Measurements from ENCODE around the gene LHX3.

LHX3 gene

DNA sequence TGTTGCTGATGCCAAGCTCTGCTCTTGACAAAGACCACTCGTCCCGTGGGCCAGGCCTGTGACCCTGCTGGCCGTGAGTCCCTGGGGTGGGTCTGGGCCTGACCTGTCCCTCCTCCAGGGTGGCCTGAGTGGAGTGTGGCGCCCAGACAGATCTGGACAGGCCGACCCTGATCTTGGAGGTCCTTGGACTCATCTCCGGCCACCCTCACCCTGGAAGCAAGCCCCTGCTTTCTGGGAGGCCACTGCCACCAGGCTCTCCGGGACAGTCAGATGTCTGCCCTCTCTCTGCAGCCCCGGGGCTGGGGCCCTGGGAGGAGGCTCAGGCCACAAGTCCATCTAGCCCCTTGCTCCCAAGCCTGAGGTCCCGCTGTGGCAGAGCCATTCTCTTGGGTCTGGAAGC, 55.1 kb downstream of the LHX3 start:
- Histone ChIP-seq H2AFZ (ENCODE audit: low read length) (no peak overlapping the region), H3K4me1 (ENCODE audit: low read length) (no peaks in the 10 kb centered on the region)
- DNase-seq, result no peak

GRCh38 chr9:136149337-136149736, 55.6 kb downstream of the LHX3 start:
- Histone ChIP-seq H4K20me1 (ENCODE audit: insufficient read depth, low read length) (no peaks in the 10 kb centered on the region), H3K9me3 (replicated peaks; ENCODE audit: insufficient read depth, low read length) (no peaks in the 10 kb centered on the region), H3K4me2 (ENCODE audit: low read depth, low read length) (no peak overlapping the region), H3K4me3 (ENCODE audit: low read length) (no peak overlapping the region), H3F3A (ENCODE audit: insufficient read depth, low read length) (no peaks in the 10 kb centered on the region), H3K27ac (ENCODE audit: low read length) (no peak overlapping the region), H3K27me3 (replicated peaks; ENCODE audit: insufficient read depth, low read length) (peaks cover 93% of the 10 kb centered on the region), H2AFZ (ENCODE audit: low read length) (no peak overlapping the region), H3K9me2 (replicated peaks; ENCODE audit: insufficient read depth, low read length) (no peaks in the 10 kb centered on the region), H3K4me1 (ENCODE audit: low read length) (no peaks in the 10 kb centered on the region), H3K9ac (ENCODE audit: low read length) (no peak overlapping the region), H3K36me3 (replicated peaks; ENCODE audit: insufficient read depth, low read length) (no peaks in the 10 kb centered on the region), H3K79me2 (ENCODE audit: low read length) (no peaks in the 10 kb centered on the region)
- TF ChIP-seq EZH2phosphoT487 (IDR thresholded peaks at IDR 0.05; ENCODE audit: low read length), result no peak
- TF ChIP-seq, protein P1, sequence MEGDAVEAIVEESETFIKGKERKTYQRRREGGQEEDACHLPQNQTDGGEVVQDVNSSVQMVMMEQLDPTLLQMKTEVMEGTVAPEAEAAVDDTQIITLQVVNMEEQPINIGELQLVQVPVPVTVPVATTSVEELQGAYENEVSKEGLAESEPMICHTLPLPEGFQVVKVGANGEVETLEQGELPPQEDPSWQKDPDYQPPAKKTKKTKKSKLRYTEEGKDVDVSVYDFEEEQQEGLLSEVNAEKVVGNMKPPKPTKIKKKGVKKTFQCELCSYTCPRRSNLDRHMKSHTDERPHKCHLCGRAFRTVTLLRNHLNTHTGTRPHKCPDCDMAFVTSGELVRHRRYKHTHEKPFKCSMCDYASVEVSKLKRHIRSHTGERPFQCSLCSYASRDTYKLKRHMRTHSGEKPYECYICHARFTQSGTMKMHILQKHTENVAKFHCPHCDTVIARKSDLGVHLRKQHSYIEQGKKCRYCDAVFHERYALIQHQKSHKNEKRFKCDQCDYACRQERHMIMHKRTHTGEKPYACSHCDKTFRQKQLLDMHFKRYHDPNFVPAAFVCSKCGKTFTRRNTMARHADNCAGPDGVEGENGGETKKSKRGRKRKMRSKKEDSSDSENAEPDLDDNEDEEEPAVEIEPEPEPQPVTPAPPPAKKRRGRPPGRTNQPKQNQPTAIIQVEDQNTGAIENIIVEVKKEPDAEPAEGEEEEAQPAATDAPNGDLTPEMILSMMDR (IDR thresholded peaks at IDR 0.05; ENCODE audit: low read length), result no peak
- no peak for TF ChIP-seq EZH2 (optimal IDR thresholded peaks at IDR 0.05; ENCODE audit: low read depth, low read length)
- DNase-seq, result no peak

More for the DNA sequence above, 55.1 kb downstream of the LHX3 start:
- Histone ChIP-seq H4K20me1 (ENCODE audit: insufficient read depth, low read length) (no peaks in the 10 kb centered on the region), H3K9me2 (replicated peaks; ENCODE audit: insufficient read depth, low read length) (no peaks in the 10 kb centered on the region), H3K79me2 (ENCODE audit: low read length) (no peaks in the 10 kb centered on the region), H3K4me3 (ENCODE audit: low read length) (no peak overlapping the region), H3K36me3 (replicated peaks; ENCODE audit: insufficient read depth, low read length) (no peaks in the 10 kb centered on the region), H3K9me3 (replicated peaks; ENCODE audit: insufficient read depth, low read length) (no peaks in the 10 kb centered on the region), H3K27ac (ENCODE audit: low read length) (no peak overlapping the region), H3K4me2 (ENCODE audit: low read depth, low read length) (no peak overlapping the region), H3K27me3 (replicated peaks; ENCODE audit: insufficient read depth, low read length) (peaks cover 91% of the 10 kb centered on the region), H3K9ac (ENCODE audit: low read length) (no peak overlapping the region), H3F3A (ENCODE audit: insufficient read depth, low read length) (no peaks in the 10 kb centered on the region)
- TF ChIP-seq EZH2 (optimal IDR thresholded peaks at IDR 0.05; ENCODE audit: low read depth, low read length), result no peak
- TF ChIP-seq, protein P1 (IDR thresholded peaks at IDR 0.05; ENCODE audit: low read length), result no peak
- TF ChIP-seq EZH2phosphoT487 (IDR thresholded peaks at IDR 0.05; ENCODE audit: low read length), result no peak

DNA sequence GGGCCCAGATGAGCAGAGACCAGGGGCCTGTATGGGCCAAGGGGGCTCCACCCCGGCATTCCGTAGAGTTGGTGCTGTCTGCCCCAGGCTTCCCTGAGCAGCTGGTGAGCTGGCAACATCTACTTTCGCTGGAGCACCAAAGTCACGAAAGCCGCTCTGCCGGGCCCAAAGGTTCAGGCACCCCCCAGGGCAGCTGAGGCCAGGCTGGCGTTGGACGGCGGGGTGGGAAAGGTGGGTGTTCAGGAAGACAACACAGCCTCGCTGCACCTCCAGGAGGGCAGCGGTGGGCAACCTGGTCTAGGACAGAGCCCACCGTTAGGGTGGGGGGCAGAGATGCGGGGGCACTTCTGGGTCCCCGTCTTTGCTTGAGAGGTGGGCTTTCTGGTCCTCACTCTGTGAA, 56.2 kb downstream of the LHX3 start:
- H2AFZ ChIP-seq (ENCODE audit: low read length), result no peak overlapping the region
- no peak overlapping the region for H3K4me3 ChIP-seq (ENCODE audit: low read length)
- H3K9me2 ChIP-seq (replicated peaks; ENCODE audit: insufficient read depth, low read length), result no peaks in the 10 kb centered on the region
- H3K27ac ChIP-seq (ENCODE audit: low read length), result no peak overlapping the region
- H3K4me1 ChIP-seq (ENCODE audit: low read length), result no peaks in the 10 kb centered on the region
- H3K79me2 ChIP-seq (ENCODE audit: low read length), result no peaks in the 10 kb centered on the region
- TF ChIP-seq EZH2 (optimal IDR thresholded peaks at IDR 0.05; ENCODE audit: low read depth, low read length) (no peak), EZH2phosphoT487 (IDR thresholded peaks at IDR 0.05; ENCODE audit: low read length) (no peak)
- TF ChIP-seq, protein P1 (IDR thresholded peaks at IDR 0.05; ENCODE audit: low read length), result no peak
- H3K9me3 ChIP-seq (replicated peaks; ENCODE audit: insufficient read depth, low read length), result no peaks in the 10 kb centered on the region
- no peak overlapping the region for H3K9ac ChIP-seq (ENCODE audit: low read length)
- H3K27me3 ChIP-seq (replicated peaks; ENCODE audit: insufficient read depth, low read length), result peaks cover 97% of the 10 kb centered on the region
- no peaks in the 10 kb centered on the region for H3F3A ChIP-seq (ENCODE audit: insufficient read depth, low read length)
- no peaks in the 10 kb centered on the region for H4K20me1 ChIP-seq (ENCODE audit: insufficient read depth, low read length)
- H3K36me3 ChIP-seq (replicated peaks; ENCODE audit: insufficient read depth, low read length), result no peaks in the 10 kb centered on the region
- H3K4me2 ChIP-seq (ENCODE audit: low read depth, low read length), result no peak overlapping the region
- no peak for DNase-seq
